T-helper 22 cell (primary cell): ENCODE data around the gene ARL4C.

Experiments
- DNase-seq: peaks from one replicate; pipeline ENCODE4 v3.0.0-alpha.2; 2020; ENCODE audit warnings: low read depth

The ARL4C gene, protein sequence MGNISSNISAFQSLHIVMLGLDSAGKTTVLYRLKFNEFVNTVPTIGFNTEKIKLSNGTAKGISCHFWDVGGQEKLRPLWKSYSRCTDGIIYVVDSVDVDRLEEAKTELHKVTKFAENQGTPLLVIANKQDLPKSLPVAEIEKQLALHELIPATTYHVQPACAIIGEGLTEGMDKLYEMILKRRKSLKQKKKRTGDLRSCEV

GRCh38 chr2:234496835-234497593 is at the start of gene ARL4C:
Gene ARL4C, minus strand, starts transcription at chr2:234497081. Its CDS starts 495 bp downstream, at chr2:234496586.
- peak; percentile 69 for DNase-seq

- DNase-seq = peak; percentile 43
Measured at GRCh38 chr2:234544659-234545611, 48.1 kb upstream of the ARL4C start.

GRCh38 chr2:234542742-234543141 is 45.9 kb upstream of the ARL4C start:
- no peak for DNase-seq

GRCh38 chr2:234537929-234538328 is 41.0 kb upstream of the ARL4C start:
- DNase-seq = no peak

- DNase-seq = no peak
Measured at GRCh38 chr2:234536178-234536965, 39.5 kb upstream of the ARL4C start.

GRCh38 chr2:234535464-234535863 is 38.6 kb upstream of the ARL4C start:
- no peak for DNase-seq

DNA sequence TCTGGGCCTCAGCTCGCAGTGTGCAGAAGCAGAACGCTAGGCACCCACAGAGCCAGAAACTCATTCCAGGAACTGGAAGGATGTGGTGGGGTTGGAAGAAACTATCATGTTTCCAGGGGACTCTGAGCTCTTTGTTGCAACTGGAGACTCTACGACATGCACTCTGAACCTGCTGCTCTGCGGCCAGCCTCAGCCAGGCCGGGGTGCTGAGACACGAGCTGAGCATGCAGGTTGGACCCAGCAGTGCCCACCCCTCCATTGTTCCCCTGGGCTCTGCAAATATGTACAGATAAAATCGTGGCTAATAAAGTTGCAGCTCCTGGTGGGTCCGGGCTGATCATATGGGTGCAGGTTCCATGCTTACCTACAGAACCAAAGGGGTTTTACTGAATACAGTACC is 37.6 kb upstream of the ARL4C start:
- DNase-seq = no peak

DNA sequence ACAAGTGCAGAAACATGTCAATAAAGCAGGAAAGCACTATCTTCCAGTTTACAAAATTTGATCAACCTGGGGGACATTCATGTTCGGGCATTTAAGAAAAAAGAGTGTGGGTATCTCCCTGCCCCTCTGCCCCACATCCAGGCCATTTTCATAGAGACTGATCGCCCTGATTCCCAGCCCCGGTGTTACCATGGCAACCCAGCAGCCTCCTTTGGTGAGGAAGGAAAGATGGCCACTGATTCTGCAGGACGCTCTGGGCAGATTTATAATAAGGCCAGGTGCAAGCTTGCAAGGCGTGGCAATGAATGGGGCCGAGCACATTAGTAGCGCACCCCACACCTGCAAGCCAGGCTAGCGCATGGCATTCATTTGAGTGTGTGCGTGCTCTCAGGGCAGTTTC is 36.7 kb upstream of the ARL4C start:
- no peak for DNase-seq

- DNase-seq = no peak
Measured at GRCh38 chr2:234528410-234529148, 31.7 kb upstream of the ARL4C start.

DNA sequence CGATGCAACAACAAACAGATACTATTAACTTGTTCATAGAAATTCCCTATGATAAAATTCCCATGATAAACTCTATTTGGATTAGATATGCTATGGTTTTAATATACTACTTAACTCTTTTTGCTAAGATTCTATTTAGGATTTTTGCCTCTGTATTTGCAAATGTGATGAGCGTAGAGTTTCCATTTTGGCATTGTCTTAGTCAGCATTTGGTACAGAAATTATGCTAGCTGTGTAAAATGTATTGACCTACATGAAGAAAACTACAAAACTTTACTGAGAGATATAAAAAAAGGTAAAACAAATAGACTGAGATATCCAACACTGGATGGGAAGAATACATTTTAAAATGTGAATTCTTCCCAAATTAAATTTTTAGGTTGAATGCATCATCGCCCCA is 29.8 kb upstream of the ARL4C start:
- DNase-seq = no peak

GRCh38 chr2:234521536-234521935 is 24.7 kb upstream of the ARL4C start:
- no peak for DNase-seq

DNA sequence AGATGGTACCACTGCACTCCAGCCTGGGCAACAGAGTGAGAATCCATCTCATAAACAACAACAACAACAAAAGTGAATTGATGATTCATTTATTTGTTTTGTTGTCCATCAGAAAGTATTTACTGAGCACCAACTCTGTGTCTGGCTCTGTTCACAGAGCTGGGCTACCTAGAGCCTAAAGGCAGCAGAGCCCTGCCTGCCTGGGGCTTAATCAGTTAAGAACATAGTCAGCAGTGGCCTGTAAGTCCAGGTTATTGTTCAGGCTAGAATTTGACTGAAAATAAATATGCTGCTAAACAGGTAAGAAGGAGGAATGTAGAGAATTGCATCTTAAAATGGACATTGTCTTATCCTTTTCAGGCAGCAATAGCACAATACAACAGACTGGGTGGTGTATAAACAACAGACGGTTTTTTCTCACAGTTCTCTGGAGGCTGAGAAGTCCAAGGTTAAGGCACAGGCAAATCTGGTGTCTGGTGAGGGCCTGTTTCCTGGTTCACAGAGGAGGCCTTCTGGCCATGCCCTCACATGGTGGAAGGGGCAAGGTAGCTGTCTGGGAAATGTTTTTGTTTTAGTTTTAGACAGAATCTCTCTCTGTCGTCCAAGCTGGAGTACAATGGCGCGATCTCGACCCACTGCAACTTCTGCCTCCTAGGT is 22.2 kb upstream of the ARL4C start:
- DNase-seq = no peak

DNA sequence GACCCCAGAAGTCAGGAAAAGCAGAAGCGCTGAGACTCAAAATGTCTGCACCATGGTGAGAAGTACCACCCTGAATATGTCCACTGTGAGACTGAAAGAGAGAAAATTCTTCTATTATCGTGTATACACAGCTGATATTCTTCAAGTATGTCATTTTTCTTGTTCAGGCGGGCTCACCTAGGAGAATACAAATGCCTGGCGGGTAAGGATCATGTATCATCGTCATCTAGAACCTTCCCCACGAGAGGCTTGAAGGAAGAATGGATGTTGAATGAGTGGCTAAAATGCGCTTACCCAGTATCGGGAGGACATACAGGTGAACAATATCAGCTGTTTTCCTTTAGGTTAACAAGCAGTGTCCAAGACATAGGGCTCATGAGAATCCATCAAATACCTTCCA is 21.1 kb upstream of the ARL4C start:
- no peak for DNase-seq

- no peak for DNase-seq
Measured at GRCh38 chr2:234514873-234515638, 18.2 kb upstream of the ARL4C start.

GRCh38 chr2:234514099-234514498 is 17.2 kb upstream of the ARL4C start:
- DNase-seq = no peak

- DNase-seq = no peak
Measured at GRCh38 chr2:234512884-234513669, 16.2 kb upstream of the ARL4C start.

DNA sequence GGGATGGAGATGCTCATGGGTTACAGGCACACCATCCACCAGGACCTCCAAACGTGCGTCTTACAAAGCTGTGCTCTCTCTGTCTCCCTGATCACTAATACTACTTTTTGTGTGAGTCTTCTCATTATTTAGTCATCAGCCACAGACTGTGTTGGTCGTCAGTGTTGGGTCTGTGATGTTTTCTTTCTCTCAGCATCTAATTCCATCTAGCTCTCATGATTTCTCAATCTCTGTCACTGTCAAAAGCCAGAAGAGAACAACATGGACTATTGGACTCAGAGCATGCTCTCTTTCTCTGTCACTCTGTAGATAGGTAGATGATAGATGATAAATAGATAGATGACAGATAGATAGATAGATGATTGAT is 6.0 kb upstream of the ARL4C start:
- no peak for DNase-seq

- no peak for DNase-seq
Measured at GRCh38 chr2:234502285-234502918, 5.5 kb upstream of the ARL4C start.
